IPS-NIHi11 (cell line): ENCODE data around the gene COPG1.

Experiments
- DNase-seq: peaks from one replicate; pipeline ENCODE4 v3.0.0; 2012; ENCODE audit warnings: mixed read lengths, low spot score

The COPG1 gene

GRCh38 chr3:129314386-129315222 is 65.2 kb downstream of the COPG1 start:
- peak; percentile 97 for DNase-seq

DNA sequence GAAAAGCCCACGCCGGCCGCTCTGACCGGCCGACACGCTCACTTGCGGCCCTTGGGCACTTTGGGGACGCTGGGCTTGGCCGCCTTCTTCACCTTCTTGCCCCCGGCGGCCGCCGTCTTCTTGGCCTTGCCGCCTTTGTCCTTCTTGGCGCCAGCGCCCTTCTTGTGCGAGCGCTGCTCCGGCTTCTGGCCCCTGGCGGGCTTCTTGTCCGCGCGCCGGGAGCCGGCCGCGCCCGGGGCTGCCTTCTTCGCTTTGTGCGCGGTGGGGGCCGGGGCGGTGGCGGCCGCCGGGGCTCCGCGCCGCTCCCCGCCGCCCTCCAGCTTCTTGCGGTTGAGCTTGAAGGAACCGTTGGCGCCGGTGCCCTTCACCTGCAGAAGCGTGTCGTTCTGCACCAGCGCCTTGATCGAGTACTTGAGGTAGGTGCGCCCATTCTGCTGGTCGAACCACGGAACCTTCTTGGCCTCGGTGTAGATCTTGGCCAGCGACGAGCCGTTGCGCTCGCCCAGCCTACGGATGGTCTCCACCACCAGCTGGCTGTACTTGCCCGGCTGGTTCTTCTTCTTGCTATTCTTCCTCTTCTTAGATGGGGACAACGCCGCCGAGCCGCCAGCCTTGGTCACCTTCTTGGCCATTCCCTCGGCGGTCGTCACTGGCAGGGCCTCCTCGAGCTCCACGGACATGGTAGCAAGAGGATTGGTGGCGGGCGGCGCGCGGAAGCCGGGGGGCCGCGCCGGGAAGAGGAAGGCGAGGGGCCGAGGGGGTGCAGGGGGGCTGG is 66.0 kb downstream of the COPG1 start:
- DNase-seq = peak; percentile 49

GRCh38 chr3:129315998-129316247 is 66.5 kb downstream of the COPG1 start:
- no peak for DNase-seq

DNA sequence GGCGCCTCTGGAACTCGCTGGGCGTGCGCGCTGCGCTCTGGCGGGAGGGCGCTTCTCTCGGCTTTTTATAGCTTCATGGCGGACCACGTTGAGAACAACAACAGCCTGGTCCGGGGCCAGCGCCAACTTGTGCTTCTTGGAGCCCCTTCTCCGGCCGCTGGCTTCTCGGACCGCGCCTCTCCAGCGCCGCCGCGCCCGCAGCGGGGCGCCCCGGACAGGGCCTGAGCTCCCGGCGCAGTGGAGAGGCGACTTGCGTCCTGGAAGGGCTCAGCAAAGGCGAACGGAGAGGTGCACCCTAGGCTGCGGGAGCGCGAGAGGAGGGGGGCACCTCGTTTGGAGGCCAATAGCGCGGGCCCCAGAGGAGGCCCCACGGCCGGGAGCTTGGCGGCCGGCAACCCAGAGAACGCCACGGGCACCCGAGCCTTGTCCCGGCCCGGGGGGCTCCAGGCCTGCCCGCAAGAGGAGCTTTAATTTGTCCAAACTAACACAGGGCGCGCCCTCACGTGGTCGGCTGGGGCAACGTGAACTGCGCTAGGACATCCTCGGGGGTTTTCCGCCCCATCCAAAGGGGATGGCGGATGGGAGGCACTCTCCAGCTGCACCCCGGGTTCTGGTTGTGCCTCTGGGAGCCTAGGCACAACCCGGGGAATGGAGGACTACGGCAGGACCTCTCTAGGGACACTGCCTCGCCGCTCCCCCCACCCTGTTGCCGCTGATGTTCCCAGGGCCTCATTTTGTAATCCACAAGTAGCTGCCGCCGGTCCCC is 67.0 kb downstream of the COPG1 start:
- DNase-seq = peak; percentile 90

DNA sequence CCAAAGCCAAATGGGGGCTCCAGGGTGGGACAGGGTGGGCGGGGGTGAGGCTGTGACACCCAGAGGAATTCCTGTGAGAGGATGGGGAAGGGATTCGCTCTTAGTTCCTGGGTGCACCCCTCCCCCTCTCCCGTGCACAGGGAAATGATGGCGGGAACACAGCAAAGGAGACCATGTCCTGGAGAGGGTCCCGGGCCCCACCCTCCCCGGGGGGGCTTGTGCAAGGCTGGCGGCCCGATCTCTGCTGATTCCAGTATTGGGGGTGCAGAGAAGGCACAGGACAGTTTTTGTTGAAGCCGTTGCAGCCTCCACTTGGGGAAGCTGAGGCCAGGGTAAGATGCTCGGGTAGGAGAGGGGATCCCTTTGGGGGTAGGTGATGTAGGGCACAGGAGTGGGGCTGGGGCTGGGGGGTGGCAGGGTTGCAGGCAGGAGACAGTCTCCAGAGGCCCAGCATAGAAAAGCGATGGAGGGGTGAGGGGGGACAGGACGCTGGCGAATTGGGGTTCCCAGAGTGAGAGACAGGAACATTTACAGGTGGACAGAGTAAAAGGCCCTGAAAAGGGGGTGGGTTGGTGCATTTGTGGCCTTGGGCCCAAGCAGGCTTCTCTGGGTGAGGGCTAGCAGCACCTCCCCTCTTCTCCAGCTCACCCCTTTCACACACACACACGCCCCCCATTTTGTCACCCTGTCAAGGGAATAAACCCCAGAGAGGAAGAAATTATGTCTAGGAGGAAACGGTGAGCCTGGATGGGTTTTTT is 67.8 kb downstream of the COPG1 start:
- peak; percentile 38 for DNase-seq

- DNase-seq = no peak
Observed at GRCh38 chr3:129317848-129318247, 68.4 kb downstream of the COPG1 start.

GRCh38 chr3:129318921-129319320 is 69.5 kb downstream of the COPG1 start:
- no peak for DNase-seq

DNA sequence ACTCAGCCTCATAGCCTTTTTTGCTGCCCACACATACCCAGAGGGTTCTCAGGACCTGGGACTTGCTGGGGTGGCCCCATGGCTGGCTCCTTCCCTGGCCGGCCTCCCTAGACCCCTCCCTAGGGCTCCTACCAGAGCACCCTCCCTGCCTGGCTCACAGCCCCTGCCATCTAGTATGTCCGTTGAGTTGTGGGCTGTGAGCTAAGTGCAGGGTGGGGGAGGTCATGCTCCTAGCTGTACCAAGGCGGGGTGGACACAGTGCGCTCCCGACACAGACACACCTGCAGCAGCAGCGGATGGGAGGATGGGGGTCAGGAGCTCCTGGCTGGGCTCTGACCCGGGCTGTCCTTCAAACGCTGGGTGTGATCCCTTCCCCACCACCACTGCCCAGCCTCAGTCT is 70.9 kb downstream of the COPG1 start:
- DNase-seq = no peak

GRCh38 chr3:129320825-129321487 is 71.5 kb downstream of the COPG1 start:
- no peak for DNase-seq

- no peak for DNase-seq
Observed at GRCh38 chr3:129321887-129322286, 72.5 kb downstream of the COPG1 start.

DNA sequence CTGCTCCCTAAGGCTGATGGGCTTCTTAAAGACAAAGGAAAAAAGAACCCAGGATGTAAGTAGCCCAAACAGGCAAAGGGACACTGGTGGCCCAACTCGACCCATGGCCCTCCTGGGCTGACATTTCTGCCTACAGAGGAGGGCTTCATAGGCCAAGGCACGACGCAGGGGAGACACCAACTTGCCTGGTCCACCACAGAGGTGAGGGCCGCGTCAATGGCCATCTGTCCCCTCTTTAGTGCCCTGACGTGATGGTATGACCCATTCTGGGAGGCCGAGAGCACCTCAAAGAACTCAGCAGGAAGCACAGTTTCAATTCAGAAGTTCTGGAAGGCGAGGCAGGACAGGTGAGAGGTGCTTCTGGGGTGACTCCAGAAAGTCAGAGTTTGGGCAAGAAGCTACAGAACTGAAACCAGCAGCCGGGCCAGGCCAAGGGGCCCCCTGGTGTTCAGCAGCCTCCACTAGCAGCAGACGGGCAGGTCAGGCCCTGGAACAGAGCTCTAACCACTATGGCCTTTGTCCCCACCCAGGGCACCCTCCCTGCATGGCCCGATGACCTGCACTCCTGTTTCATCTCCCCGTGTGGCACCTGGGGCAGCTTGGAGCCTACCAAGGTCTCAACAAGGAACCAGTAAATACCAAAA is 74.4 kb downstream of the COPG1 start:
- peak; percentile 47 for DNase-seq

DNA sequence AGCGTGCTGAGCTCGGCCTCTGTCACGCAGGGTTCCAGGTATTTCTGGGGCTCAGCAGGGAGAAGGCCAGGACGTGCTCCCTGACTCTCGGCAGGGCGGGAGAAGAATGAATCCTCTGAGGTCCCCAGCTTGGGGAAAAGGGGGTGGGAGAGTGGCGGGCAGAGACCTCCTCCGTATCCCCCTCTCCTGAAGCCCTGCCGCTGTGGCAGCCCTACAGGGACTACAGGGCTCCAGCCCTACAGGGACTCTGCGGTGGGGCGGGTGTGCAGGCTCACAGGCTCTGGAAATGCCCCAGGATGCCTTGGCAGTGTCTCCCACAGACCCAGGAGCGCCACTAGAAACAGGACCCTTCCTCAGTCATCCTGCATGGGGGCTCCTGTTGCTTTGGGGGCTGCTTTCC is 75.4 kb downstream of the COPG1 start:
- no peak for DNase-seq

DNA sequence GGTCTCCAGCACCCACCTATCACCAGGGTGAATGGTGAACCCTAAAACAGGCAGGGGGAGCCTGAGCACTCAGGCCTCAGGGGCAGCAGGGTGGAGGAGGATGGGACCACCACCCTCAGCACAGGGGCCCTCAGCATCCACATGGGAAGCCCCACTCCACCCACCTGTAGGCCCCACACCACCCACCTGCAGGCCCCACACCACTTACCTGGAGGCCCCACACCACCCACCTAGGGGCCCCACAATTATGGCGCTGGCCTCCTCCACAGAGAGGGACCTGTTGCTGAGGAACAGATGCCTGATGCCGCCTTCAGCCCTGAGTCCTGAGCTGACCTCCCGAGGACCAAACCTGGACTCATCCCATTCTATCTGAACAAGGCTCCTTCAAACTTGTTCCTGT is 76.0 kb downstream of the COPG1 start:
- no peak for DNase-seq

GRCh38 chr3:129326138-129326537 is 76.7 kb downstream of the COPG1 start:
- DNase-seq = no peak

DNA sequence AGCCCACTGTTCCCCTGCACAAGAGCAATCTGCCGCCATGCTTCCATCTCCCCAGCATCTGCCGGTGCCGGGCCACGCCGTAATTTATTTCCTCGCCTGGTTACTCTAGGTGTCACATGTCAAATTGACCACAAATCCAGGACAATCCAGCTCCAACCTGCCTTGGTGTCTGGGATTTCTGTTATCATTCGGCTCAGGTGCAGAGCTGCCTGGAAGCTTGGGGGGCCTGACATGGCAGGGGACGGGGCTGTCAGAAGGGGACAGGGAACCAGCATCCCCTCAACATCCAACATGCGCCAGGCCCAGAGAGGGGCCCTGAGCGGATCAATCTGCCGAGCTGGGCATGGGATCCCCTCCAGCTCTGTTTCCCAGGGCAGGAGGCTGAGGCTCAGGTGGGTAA is 77.2 kb downstream of the COPG1 start:
- DNase-seq = no peak
